HG03095 (cell line): ENCODE measurements around the gene ING5.

Experiments
- ATAC-seq: cut with Tn5 transposase; IDR thresholded peaks from one replicate; pipeline ENCODE4 v1.9.1; 2021; ENCODE audit warnings: moderate library complexity; ENCODE audit not compliant: unreplicated experiment

Gene ING5

DNA sequence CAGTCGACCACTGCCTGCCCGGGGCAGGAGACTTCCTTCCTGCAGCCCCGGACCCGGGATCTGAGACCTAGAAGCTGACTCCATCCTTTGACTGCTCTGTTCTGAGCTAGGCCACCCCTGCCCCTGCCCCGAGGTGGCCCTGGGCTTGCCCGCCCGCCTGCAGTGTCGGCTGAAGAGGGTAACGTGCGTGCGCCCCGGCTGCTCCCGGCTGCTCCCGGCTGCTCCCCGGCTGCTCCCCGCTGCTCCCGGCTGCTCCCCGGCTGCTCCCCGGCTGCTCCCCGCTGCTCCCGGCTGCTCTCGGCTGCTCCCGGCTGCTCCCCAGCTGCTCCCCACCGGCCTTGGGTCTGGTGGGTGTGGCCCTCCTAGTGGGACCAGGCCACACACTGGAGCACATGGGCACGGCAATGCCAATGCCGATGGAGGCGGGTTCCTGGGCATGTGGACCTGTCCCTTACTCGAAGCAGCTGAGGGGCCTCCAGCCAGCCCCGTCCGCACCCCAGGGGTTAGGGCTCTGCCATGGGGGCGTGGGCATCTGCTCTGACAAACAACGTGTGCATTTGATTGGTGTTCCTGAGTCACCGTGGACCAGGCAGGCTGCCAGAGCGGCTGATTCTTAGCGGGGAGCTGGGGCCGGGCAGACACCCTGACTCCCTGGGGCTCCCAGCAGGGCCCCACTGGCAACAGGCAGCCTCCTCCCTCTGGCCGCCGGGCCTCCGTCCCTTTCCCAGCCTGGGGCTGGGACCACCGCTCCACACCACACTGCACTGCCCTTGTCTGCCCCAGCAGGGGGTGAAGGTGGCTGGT is 72.8 kb downstream of the ING5 start:
- ATAC-seq = no peak

- no peak for ATAC-seq
Observed at GRCh38 chr2:241775223-241776177, 73.7 kb downstream of the ING5 start.

DNA sequence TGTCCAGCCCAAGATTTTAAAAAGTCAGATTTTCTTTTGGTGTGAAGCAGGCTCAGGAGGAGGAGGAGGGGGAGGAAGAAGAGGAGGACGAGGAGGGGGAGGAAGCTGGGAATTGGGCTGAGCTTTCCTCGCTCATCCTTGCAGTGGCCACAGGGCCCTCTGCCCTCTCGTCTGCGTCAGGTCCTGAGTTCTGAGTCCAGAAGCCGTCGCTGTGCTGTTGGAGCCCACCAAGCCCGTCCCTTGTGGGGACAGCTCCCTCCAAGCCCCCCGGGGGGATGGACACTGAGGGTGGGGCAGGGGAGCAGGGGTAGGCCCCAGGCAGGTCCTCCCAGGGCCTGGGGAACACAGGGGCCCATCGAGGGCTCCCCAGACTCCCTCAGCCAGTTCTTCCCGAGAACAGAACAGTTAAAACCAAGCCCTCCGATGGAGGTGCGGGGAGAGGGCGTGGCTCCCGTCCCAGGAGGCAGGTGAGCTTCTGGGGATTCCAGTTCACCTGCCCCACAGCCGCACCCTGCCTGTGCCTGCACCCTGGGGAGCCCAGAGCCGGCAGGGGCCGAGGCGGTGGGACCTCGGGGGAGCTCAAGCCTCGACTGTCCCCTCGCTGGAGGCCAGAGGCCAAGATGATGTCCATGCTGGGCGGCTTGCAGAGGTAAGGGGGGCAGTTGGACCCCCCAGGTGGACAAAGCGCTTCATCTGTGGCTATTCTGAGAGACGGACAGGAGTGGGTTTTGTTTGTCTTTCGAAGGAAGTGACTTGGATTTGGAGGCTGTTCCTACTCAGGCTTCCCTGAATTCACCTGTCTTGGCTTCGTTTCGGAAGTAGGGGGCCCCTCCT is 74.7 kb downstream of the ING5 start, which contains the start of gene GAL3ST2:
TSS of gene GAL3ST2 (plus strand) at position 487 of the 834 bp plus-strand sequence. CDS start at position 621, 134 bp downstream.
- ATAC-seq = no peak

- ATAC-seq = no peak
Observed at GRCh38 chr2:241777170-241777685, 75.4 kb downstream of the ING5 start.

DNA sequence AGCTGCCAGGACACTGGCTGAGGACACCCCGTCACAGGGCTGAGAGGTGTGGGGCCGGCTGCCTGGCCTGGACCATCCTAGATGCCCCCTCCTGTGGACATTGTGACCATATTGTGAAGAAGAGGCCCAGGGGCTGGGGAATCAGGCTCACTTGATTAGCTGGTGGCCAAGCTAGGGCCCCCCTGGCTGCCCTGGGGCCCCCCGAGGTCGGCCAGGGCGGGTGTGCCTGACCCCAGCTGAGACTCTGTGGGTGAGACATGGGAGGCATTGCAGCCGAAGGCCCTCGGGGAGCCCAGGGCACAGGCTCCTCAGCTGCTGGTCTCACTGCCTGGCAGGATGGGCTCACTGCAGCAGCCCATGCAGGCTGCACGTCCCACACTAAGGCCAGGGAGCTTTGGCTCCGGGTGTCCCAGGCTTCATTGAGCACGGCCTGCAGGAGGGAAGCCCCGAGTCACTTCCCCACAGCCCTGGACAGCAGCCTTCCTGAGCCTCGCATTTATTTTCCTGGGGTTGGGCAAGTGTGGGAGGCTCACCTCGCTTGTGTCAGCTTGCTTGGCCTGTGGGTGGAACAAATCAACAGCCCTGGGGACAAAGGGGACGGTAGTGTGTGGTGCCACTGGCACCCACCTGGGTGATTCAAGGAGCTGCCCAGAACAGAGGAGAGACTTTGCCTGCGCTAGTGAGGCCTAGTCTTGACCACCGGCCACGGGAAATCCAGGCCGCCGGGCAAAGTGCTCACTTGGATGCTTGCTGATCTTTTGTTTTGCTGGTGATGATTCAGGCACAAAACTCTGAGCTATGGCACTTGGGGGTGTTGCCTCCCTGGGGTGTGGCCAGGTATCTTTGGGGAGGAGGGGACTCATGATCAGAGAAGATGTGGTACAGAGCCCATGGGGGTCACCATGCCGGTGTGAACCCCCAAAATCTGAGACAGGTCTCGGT is 76.1 kb downstream of the ING5 start:
- no peak for ATAC-seq
